ENCODE data around the gene LCN6. TPM values are rescaled to one million over a fixed set of nuclear protein-coding genes. Genes with fewer than 3 reads are reported as not detected.

LCN6 gene
- total and polyA plus RNA-seq, 2 of the 4 experiments (the other 2 are of a cell fraction) = not detected

- Histone ChIP-seq H3K79me1 (ENCODE audit: low read depth in 1 of 2, low read length in 2 of 2) (no peaks in the 10 kb centered on the region), H2BK120ac (ENCODE audit: low read depth, low read length) (no peak overlapping the region), H2BK15ac (ENCODE audit: low read depth, low read length) (no peak overlapping the region), H4K5ac (ENCODE audit: low read depth, low read length) (no peak overlapping the region), H3K9me3 (ENCODE audit: control insufficient read depth, insufficient read depth, low read length) (no peaks in the 10 kb centered on the region), H4K8ac (ENCODE audit: low read depth in 2 of 2, low read length in 2 of 2) (no peak overlapping the region), H3K23ac (ENCODE audit: low read depth, low read length) (no peak overlapping the region), H4K91ac (ENCODE audit: insufficient read depth, low read depth, low read length) (no peak overlapping the region), H2BK5ac (ENCODE audit: low read depth, low read length, poor library complexity, severe bottlenecking) (no peak overlapping the region), H3K56ac (ENCODE audit: extremely low read depth, insufficient read depth, low read length) (no peak overlapping the region), H2BK20ac (ENCODE audit: low read depth, low read length) (no peak overlapping the region), H3K14ac (replicated peaks; ENCODE audit: low read depth, low read length) (no peak overlapping the region), H3K27me3 (ENCODE audit: control insufficient read depth, insufficient read depth, low read length) (peaks cover 40% of the 10 kb centered on the region), H2AK5ac (ENCODE audit: low read depth, low read length) (no peak overlapping the region), H3K4me3 (ENCODE audit: insufficient read depth, low read depth, low read length) (no peak overlapping the region), H3K4me1 (ENCODE audit: control insufficient read depth, insufficient read depth, low read length) (peaks cover 1% of the 10 kb centered on the region; the same call in 1 of the 2 replicates), H3K27ac (ENCODE audit: insufficient read depth, low read length) (no peak overlapping the region), H3K4ac (ENCODE audit: low read depth, low read length) (no peak overlapping the region), H4K20me1 (ENCODE audit: insufficient read depth, low read length) (no peaks in the 10 kb centered on the region; the same call in 1 of the 2 replicates), H2AK9ac (replicated peaks; ENCODE audit: low read depth, low read length, poor library complexity) (no peak overlapping the region), H3K18ac (ENCODE audit: low read depth, low read length) (no peak overlapping the region), H3K36me3 (ENCODE audit: control insufficient read depth, insufficient read depth, low read length) (no peaks in the 10 kb centered on the region), H3K4me2 (ENCODE audit: low read depth, low read length) (no peak overlapping the region), H3K9ac (ENCODE audit: low read depth, low read length) (no peak overlapping the region), H3K9me1 (ENCODE audit: insufficient read depth, low read length) (no peaks in the 10 kb centered on the region), H2AFZ (replicated peaks; ENCODE audit: low read length, poor library complexity) (no peak overlapping the region)
- no TSS peak for BruUV-seq (replicated peaks)
- dilution Hi-C loops (cut with HindIII; ENCODE audit: low sequenced_read_pairs, unreplicated experiment) (no loop called here), in situ Hi-C loops (cut with MboI; ENCODE audit: low sequenced_read_pairs) (no loop called here), intact Hi-C loops (cut with micrococcal nuclease) (no loop called here)
- ATAC-seq (ENCODE audit: low read depth) (no peak), DNase-seq (no peak)
- TF ChIP-seq NFE2L2 (IDR thresholded peaks at IDR 0.05; ENCODE audit: low read depth, low read length) (no peak), POLR2A (IDR thresholded peaks at IDR 0.05; ENCODE audit: low read depth, low read length) (no peak), ELK1 (IDR thresholded peaks at IDR 0.05; ENCODE audit: borderline replicate concordance, low read depth, low read length) (no peak), BHLHE40 (IDR thresholded peaks at IDR 0.05; ENCODE audit: low read depth, low read length) (no peak), CHD1 (IDR thresholded peaks at IDR 0.05; ENCODE audit: low read depth, low read length) (no peak), RFX5 (IDR thresholded peaks at IDR 0.05; ENCODE audit: low read depth, low read length) (no peak), RCOR1 (IDR thresholded peaks at IDR 0.05; ENCODE audit: insufficient replicate concordance, low read length) (no peak), MXI1 (IDR thresholded peaks at IDR 0.05; ENCODE audit: borderline replicate concordance, low read depth, low read length) (no peak), RAD21 (IDR thresholded peaks at IDR 0.05; ENCODE audit: low read length) (no peak), MAFK (IDR thresholded peaks at IDR 0.05; ENCODE audit: low read depth, low read length) (no peak), CEBPB (IDR thresholded peaks at IDR 0.05; ENCODE audit: low read depth, low read length) (no peak), SMC3 (IDR thresholded peaks at IDR 0.05; ENCODE audit: low read depth, low read length) (no peak), MAZ (IDR thresholded peaks at IDR 0.05; ENCODE audit: borderline replicate concordance, low read depth, low read length) (no peak), FOS (IDR thresholded peaks at IDR 0.05; ENCODE audit: low read depth, low read length) (no peak)
- TF ChIP-seq, protein P1, sequence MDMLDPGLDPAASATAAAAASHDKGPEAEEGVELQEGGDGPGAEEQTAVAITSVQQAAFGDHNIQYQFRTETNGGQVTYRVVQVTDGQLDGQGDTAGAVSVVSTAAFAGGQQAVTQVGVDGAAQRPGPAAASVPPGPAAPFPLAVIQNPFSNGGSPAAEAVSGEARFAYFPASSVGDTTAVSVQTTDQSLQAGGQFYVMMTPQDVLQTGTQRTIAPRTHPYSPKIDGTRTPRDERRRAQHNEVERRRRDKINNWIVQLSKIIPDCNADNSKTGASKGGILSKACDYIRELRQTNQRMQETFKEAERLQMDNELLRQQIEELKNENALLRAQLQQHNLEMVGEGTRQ (IDR thresholded peaks at IDR 0.05; ENCODE audit: low read depth, low read length) = no peak
- TF ChIP-seq, protein P2, sequence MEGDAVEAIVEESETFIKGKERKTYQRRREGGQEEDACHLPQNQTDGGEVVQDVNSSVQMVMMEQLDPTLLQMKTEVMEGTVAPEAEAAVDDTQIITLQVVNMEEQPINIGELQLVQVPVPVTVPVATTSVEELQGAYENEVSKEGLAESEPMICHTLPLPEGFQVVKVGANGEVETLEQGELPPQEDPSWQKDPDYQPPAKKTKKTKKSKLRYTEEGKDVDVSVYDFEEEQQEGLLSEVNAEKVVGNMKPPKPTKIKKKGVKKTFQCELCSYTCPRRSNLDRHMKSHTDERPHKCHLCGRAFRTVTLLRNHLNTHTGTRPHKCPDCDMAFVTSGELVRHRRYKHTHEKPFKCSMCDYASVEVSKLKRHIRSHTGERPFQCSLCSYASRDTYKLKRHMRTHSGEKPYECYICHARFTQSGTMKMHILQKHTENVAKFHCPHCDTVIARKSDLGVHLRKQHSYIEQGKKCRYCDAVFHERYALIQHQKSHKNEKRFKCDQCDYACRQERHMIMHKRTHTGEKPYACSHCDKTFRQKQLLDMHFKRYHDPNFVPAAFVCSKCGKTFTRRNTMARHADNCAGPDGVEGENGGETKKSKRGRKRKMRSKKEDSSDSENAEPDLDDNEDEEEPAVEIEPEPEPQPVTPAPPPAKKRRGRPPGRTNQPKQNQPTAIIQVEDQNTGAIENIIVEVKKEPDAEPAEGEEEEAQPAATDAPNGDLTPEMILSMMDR (conservative IDR thresholded peaks at IDR 0.05; ENCODE audit: low read depth, low read length) = no peak
- WGBS, 2 experiments (ENCODE audit: extremely low coverage in 2 of 2, insufficient read length in 1 of 2) = 92% methylated on average over 6 of the region's 22 CpGs; no CpG with 5 or more reads in 1 of the 2 experiments
- ChIA-PET CTCF (no interaction called here), POLR2A (ENCODE audit: unreplicated experiment) (no interaction called here)
These were observed 2.2 kb downstream of the LCN6 start for GRCh38 chr9:136746155-136746490.

Data from IMR-90 (cell line).